Measurements from ENCODE around the gene ZBTB11. TPM values are rescaled to one million over a fixed set of nuclear protein-coding genes. Genes with fewer than 3 reads are reported as not detected.

The ZBTB11 gene
- total RNA-seq, 1 experiment from 2014 or later = 14.8 TPM

DNA sequence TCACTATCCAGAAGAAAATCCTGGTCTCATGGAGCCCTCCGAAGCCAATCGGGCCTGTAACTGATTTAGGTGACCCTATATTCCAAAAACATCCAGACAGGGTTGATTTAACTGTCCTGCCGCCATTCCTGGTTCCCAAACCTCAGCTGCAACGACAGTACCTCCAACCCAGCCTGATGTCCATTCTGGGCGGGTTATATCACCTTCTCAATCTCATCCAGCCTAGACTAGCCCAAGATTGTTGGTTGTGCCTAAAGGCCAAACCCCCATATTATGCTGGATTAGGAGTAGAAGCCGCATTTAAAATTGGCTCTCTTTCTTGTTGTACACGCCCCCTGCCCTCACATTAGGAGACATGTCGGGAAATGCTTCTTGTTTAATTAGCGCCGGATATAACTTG, 36.7 kb downstream of the ZBTB11 start:
- TF ChIP-seq, protein P1, sequence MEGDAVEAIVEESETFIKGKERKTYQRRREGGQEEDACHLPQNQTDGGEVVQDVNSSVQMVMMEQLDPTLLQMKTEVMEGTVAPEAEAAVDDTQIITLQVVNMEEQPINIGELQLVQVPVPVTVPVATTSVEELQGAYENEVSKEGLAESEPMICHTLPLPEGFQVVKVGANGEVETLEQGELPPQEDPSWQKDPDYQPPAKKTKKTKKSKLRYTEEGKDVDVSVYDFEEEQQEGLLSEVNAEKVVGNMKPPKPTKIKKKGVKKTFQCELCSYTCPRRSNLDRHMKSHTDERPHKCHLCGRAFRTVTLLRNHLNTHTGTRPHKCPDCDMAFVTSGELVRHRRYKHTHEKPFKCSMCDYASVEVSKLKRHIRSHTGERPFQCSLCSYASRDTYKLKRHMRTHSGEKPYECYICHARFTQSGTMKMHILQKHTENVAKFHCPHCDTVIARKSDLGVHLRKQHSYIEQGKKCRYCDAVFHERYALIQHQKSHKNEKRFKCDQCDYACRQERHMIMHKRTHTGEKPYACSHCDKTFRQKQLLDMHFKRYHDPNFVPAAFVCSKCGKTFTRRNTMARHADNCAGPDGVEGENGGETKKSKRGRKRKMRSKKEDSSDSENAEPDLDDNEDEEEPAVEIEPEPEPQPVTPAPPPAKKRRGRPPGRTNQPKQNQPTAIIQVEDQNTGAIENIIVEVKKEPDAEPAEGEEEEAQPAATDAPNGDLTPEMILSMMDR (conservative IDR thresholded peaks at IDR 0.05) = no peak
- no peaks in the 10 kb centered on the region; the same call in 1 of the 2 replicates for H3K27me3 Mint-ChIP-seq (ENCODE audit: low read depth)

More for the DNA sequence above, 36.7 kb downstream of the ZBTB11 start:
- no peak overlapping the region for H3K27ac ChIP-seq (ENCODE audit: insufficient read length, low read depth, low read length)
- H3K79me2 ChIP-seq (ENCODE audit: insufficient read depth, low read length) = no peaks in the 10 kb centered on the region
- H3K9me3 ChIP-seq (ENCODE audit: control insufficient read depth, low read depth, low read length) = no peaks in the 10 kb centered on the region
- H4K91ac ChIP-seq (ENCODE audit: insufficient read length, low read depth, low read length) = no peak overlapping the region
- DNase-seq = no peak
- peak overlapping the region in 1 of 3 experiments; percentile 64; a peak in 1 of 7 replicates for H3K27ac Mint-ChIP-seq
- H3K4me2 ChIP-seq (ENCODE audit: insufficient read depth, insufficient read length, low read length) = no peak overlapping the region
- no peak overlapping the region for H2BK12ac ChIP-seq (ENCODE audit: insufficient read length, low read depth, low read length)
- H3K9me3 Mint-ChIP-seq = no peaks in the 10 kb centered on the region
- H2AK5ac ChIP-seq (ENCODE audit: insufficient read length, low read length) = no peak overlapping the region
- no peak overlapping the region for H2BK15ac ChIP-seq (ENCODE audit: low read depth, low read length)
- no peaks in the 10 kb centered on the region for H4K20me1 ChIP-seq (ENCODE audit: control insufficient read depth, insufficient read depth, insufficient read length)
- no peak overlapping the region for H2BK120ac ChIP-seq (ENCODE audit: low read depth, low read length, poor library complexity, severe bottlenecking)
- H3K18ac ChIP-seq (ENCODE audit: insufficient read length, low read depth, low read length) = no peak overlapping the region
- H3K79me1 ChIP-seq (ENCODE audit: insufficient read depth, low read depth, low read length, poor library complexity, severe bottlenecking) = no peaks in the 10 kb centered on the region
- no peak overlapping the region for H4K8ac ChIP-seq (replicated peaks; ENCODE audit: insufficient read length, low read depth, low read length)
- WGBS (ENCODE audit: extremely low coverage, insufficient read length, low lambda C conversion rate) = no CpG with 5 or more reads among the region's 10 CpGs
- no peak overlapping the region for H4K5ac ChIP-seq (ENCODE audit: insufficient read length, low read depth, low read length)
- no peaks in the 10 kb centered on the region for H3K36me3 Mint-ChIP-seq (ENCODE audit: insufficient read depth in 1 of 3, low read depth in 3 of 3)
- no peak overlapping the region for H2BK5ac ChIP-seq (ENCODE audit: insufficient read length, low read length)
- H3K23me2 ChIP-seq (ENCODE audit: insufficient read length, low read depth, low read length, poor library complexity, severe bottlenecking) = no peaks in the 10 kb centered on the region
- no peak overlapping the region for H2AFZ ChIP-seq (ENCODE audit: low read length)
- no peaks in the 10 kb centered on the region for H3K27me3 ChIP-seq (ENCODE audit: insufficient read depth, low read length)
- no peak overlapping the region for H2BK20ac ChIP-seq (ENCODE audit: low read depth, low read length, poor library complexity, severe bottlenecking)
- H3K9ac ChIP-seq (ENCODE audit: extremely low read depth, insufficient read length, low read length) = no peak overlapping the region
- peaks cover 2% of the 10 kb centered on the region; the same call in 1 of the 2 replicates for H3K4me1 ChIP-seq (ENCODE audit: insufficient read depth, low read length)
- H3K56ac ChIP-seq (ENCODE audit: insufficient read length, low read depth, low read length) = no peak overlapping the region
- no peak overlapping the region for H3K23ac ChIP-seq (ENCODE audit: insufficient read length, low read depth, low read length)
- H3T11ph ChIP-seq (ENCODE audit: low read length) = no peak overlapping the region
- H3K4ac ChIP-seq (ENCODE audit: low read depth, low read length) = no peak overlapping the region
- no peak overlapping the region for H3K4me3 Mint-ChIP-seq
- H3K4me1 Mint-ChIP-seq = peaks cover 34 to 49% of the 10 kb centered on the region in 2 experiments
- H3K14ac ChIP-seq (ENCODE audit: insufficient read depth, low read length) = no peak overlapping the region

Data from H9 (cell line).